SU-DHL-6 (cell line): ENCODE measurements around the gene PRDM16.

Experiments used
- H2AFZ ChIP-seq: fragments of 200-600 bp; sonication (generic); 2 replicates; pipeline ENCODE4 v1.6.1; 2014; ENCODE audit warnings: low read depth, mild to moderate bottlenecking, moderate library complexity, mixed read lengths, antibody characterized with exemption, low read length; ENCODE audit not compliant: severe bottlenecking
- H3F3A ChIP-seq: fragments of 200-600 bp; shearing (Covaris generic); 2 replicates; pipeline ENCODE4 v1.6.0; 2016; ENCODE audit warnings: antibody characterized with exemption, mild to moderate bottlenecking; ENCODE audit not compliant: insufficient read depth
- H3K27ac ChIP-seq: fragments of 200-600 bp; sonication (generic); 2 replicates; pipeline ENCODE4 v1.5.1; 2016; ENCODE audit warnings: low read depth, mild to moderate bottlenecking, low read length, moderate library complexity, mixed read lengths
- H3K27me3 ChIP-seq: fragments of 200-600 bp; sonication (generic), shearing (Covaris generic); 2 replicates; pipeline ENCODE4 v1.6.0; 2014; ENCODE audit warnings: mild to moderate bottlenecking, low read length
- H3K36me3 ChIP-seq: fragments of 200-600 bp; sonication (generic); 2 replicates; pipeline ENCODE4 v1.6.1; 2014; ENCODE audit warnings: mild to moderate bottlenecking, low read length, mixed read lengths
- H3K4me2 ChIP-seq: fragments of 300-600, 200-600 bp; shearing (Covaris generic), sonication (generic); 2 replicates; pipeline ENCODE4 v1.6.0; 2014; ENCODE audit warnings: low read length, low read depth, mild to moderate bottlenecking; ENCODE audit not compliant: poor library complexity, severe bottlenecking
- H3K4me3 ChIP-seq: fragments of 200-600 bp; sonication (generic); 2 replicates; pipeline ENCODE4 v1.5.1; 2014; ENCODE audit warnings: antibody characterized with exemption, low read length, mild to moderate bottlenecking, mixed read lengths; ENCODE audit not compliant: insufficient read depth, poor library complexity, severe bottlenecking
- H3K79me2 ChIP-seq: fragments of 200-600 bp; sonication (generic); 2 replicates; pipeline ENCODE4 v1.6.1; 2014; ENCODE audit warnings: mild to moderate bottlenecking, low read length, moderate library complexity; ENCODE audit not compliant: insufficient read depth
- H3K9ac ChIP-seq: fragments of 200-600 bp; sonication (generic); 2 replicates; pipeline ENCODE4 v1.7.0; 2014; ENCODE audit warnings: mild to moderate bottlenecking, low read length
- H3K9me2 ChIP-seq: fragments of 200-600 bp; sonication (generic); replicated peaks from 2 replicates; pipeline ENCODE4 v1.6.1; 2014; ENCODE audit warnings: low read length; ENCODE audit not compliant: insufficient read depth
- H3K9me3 ChIP-seq: fragments of 200-600 bp; sonication (generic); 2 replicates; pipeline ENCODE4 v1.6.1; 2014; ENCODE audit warnings: low read length, mixed read lengths; ENCODE audit not compliant: insufficient read depth
- H4K20me1 ChIP-seq: fragments of 200-600 bp; sonication (generic); 2 replicates; pipeline ENCODE4 v1.6.1; 2014; ENCODE audit warnings: low read depth, mild to moderate bottlenecking, antibody characterized with exemption, low read length, moderate library complexity, mixed read lengths
- EZH2phosphoT487 ChIP-seq: fragments of 200-600 bp; sonication (generic), shearing (Covaris generic); conservative IDR thresholded peaks from 2 replicates; pipeline ENCODE4 v1.6.1; 2018; ENCODE audit warnings: mild to moderate bottlenecking, antibody characterized with exemption, low read length, moderate library complexity, mixed read lengths
- TF ChIP-seq, protein P1 (sequence below): fragments of 200-600 bp; sonication (generic); IDR thresholded peaks from one replicate; pipeline ENCODE4 v1.5.1; 2017; ENCODE audit warnings: antibody characterized with exemption, mild to moderate bottlenecking, low read length, moderate library complexity; ENCODE audit not compliant: insufficient read depth, poor library complexity, severe bottlenecking

Gene PRDM16

DNA sequence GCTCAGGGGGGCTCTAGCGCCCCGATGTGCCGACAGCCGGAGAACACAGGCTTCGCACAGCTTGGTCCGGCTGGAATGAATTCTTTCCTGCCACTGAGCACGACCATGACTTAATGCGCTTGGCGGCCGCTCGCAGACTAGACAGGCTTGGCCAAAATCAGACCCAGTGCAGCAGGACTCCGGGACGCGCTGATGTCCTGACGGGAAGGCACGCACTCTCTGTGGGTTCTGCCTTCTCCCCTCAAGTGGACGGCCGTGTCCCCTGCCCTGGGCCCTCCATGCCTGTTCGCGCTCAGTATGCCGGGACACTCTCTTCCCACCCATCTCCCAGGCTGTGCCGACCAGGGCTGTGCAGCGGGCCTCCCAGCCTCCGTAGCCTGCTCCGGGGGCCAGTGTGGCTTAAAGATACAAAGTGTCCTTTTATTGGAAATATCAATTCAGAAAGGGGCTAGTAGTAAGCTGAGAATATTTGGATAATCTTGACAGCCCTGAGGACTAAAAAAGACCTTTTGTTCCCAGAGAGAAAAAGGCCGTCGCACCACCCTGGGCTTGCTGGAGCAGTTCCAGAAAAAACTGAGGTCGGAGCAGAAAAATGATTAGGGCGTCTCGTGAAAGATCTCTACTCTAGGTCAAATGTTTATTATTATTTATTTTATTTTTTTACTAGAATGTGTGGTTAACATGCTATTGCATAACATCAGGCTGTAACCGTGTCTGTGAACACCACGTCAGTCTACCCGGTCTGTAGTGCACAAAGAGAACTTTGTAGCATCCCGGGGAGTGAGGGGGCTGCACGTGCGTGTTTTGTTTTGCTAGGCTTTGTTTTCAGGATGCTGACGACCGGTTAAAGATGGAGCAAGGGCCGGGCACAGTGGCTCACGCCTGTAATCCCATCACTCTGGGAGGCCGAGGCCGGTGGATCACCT, 297.4 kb downstream of the PRDM16 start:
- no peaks in the 10 kb centered on the region for H3K27me3 ChIP-seq

DNA sequence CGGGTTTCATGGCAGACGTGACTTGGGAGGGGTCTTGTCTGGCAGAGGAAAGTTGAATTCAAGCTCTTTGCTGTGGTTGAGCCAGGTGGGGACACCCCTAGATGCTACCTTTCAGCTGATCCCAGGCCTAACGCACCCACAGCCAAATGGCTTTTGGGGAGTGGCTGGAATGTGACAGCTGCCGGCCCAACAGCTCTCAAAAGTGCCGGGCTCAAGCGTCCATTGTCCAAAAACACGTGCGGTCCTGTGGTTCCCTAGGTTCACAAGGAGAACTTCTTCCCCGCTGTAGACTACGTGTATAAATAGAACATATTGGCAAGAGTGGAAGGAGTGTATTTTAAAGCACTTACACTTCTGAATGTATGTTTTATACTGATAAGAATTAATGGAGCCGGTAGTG, 298.4 kb downstream of the PRDM16 start:
- TF ChIP-seq EZH2phosphoT487: no peak
- TF ChIP-seq, protein P1, sequence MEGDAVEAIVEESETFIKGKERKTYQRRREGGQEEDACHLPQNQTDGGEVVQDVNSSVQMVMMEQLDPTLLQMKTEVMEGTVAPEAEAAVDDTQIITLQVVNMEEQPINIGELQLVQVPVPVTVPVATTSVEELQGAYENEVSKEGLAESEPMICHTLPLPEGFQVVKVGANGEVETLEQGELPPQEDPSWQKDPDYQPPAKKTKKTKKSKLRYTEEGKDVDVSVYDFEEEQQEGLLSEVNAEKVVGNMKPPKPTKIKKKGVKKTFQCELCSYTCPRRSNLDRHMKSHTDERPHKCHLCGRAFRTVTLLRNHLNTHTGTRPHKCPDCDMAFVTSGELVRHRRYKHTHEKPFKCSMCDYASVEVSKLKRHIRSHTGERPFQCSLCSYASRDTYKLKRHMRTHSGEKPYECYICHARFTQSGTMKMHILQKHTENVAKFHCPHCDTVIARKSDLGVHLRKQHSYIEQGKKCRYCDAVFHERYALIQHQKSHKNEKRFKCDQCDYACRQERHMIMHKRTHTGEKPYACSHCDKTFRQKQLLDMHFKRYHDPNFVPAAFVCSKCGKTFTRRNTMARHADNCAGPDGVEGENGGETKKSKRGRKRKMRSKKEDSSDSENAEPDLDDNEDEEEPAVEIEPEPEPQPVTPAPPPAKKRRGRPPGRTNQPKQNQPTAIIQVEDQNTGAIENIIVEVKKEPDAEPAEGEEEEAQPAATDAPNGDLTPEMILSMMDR: no peak
- H3K27ac ChIP-seq: no peak overlapping the region
- H3K9me3 ChIP-seq: no peaks in the 10 kb centered on the region
- no peaks in the 10 kb centered on the region for H3F3A ChIP-seq
- no peaks in the 10 kb centered on the region for H3K36me3 ChIP-seq
- no peaks in the 10 kb centered on the region for H3K79me2 ChIP-seq
- H3K4me3 ChIP-seq: no peak overlapping the region
- H4K20me1 ChIP-seq: no peaks in the 10 kb centered on the region
- no peak overlapping the region for H3K9ac ChIP-seq
- H3K9me2 ChIP-seq: no peaks in the 10 kb centered on the region
- no peak overlapping the region for H2AFZ ChIP-seq
- H3K27me3 ChIP-seq: no peaks in the 10 kb centered on the region
- H3K4me2 ChIP-seq: no peak overlapping the region

More for the DNA sequence above, 297.4 kb downstream of the PRDM16 start:
- H2AFZ ChIP-seq: no peak overlapping the region
- no peak overlapping the region for H3K27ac ChIP-seq
- no peaks in the 10 kb centered on the region for H3K9me2 ChIP-seq
- H3K9me3 ChIP-seq: no peaks in the 10 kb centered on the region
- H3K9ac ChIP-seq: no peak overlapping the region
- no peaks in the 10 kb centered on the region for H4K20me1 ChIP-seq
- H3K36me3 ChIP-seq: no peaks in the 10 kb centered on the region
- H3K79me2 ChIP-seq: no peaks in the 10 kb centered on the region
- H3K4me3 ChIP-seq: no peak overlapping the region
- H3K4me2 ChIP-seq: no peak overlapping the region
- no peaks in the 10 kb centered on the region for H3F3A ChIP-seq
- TF ChIP-seq EZH2phosphoT487: no peak
- TF ChIP-seq, protein P1: no peak

DNA sequence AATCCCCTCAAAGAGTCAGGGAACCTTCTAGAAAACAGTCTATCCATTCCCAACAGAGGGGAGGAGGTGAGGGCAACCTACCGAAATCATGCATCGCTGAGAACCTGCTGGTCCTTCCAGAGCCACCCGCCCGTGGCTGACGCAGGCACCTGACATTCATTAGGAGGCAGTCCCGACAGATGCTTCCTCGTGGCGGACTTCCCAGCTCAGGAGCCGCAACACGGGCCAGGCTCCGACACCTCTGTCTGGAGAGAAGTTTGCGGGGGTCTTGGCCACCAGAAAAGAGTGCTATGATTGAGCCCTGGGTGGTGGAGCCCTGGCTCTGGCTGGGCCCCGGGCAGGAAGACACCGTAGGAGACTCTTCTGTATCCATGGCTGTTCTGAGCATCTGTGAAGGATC, 299.1 kb downstream of the PRDM16 start:
- Histone ChIP-seq H3K9me3 (no peaks in the 10 kb centered on the region), H3F3A (no peaks in the 10 kb centered on the region), H4K20me1 (no peaks in the 10 kb centered on the region), H3K9me2 (no peaks in the 10 kb centered on the region), H3K36me3 (no peaks in the 10 kb centered on the region), H3K79me2 (no peaks in the 10 kb centered on the region), H3K27me3 (no peaks in the 10 kb centered on the region), H3K27ac (no peak overlapping the region), H3K4me2 (no peak overlapping the region), H3K4me3 (no peak overlapping the region), H2AFZ (no peak overlapping the region), H3K9ac (no peak overlapping the region)
- no peak for TF ChIP-seq EZH2phosphoT487
- TF ChIP-seq, protein P1: no peak
